HG03175 (cell line): ENCODE measurements around the gene DRD3.

Source experiments
- ATAC-seq: cut with Tn5 transposase; IDR thresholded peaks from one replicate; pipeline ENCODE4 v1.9.1; 2021; ENCODE audit warnings: mild to moderate bottlenecking, moderate library complexity; ENCODE audit not compliant: unreplicated experiment

DRD3 gene

DNA sequence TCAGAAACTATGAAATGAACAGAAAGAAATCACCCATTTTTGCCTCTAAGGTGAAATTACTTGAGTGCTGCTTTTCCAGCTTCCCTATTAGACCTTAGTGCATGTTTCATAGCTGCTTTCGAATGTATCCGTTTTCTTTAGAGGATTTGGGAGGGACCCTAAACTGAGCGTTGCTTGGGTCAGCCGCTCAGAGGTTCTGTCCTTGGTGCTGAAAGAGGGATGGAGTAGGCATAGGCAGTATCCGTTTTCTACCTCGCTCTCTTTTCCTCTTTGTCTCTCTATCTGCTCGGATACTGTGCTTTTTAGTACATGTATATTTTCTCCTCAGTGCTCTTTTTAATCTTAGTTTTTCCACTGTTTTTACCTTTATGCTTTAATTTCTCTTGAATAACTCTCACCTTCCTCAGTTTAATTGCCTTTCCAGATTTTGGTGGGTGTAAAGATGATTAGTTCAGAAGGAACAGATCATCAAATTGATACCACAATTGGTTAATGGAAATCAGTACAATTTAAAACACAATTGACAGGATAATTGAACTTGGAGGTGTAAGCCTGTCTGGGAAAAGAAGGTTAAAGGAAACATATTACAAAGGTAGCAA is at the start of gene DRD3:
DRD3 (minus strand) TSS at position 283 of the 599 bp plus-strand sequence. CDS start 7,060 bp downstream, outside the sequence.
- no peak for ATAC-seq

DNA sequence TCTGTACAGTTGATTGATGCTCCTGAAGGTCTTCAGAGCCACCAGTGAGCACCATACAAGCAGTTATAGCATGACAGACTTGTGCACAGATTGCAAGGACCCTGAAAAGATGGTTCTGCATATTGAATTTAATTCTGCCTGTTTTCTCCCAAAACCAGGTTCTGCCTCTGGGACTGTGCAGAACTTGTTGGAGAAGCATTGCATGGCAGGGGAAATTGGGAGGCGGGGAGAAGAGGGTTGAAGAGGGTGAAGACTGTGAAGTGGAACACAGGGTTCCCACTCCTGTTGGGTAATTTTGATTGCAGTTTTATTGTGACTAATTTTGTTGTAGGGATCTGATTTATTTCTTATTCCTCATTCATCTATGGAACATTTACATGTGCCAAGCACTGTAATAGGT is 48.2 kb upstream of the DRD3 start:
- ATAC-seq: no peak

DNA sequence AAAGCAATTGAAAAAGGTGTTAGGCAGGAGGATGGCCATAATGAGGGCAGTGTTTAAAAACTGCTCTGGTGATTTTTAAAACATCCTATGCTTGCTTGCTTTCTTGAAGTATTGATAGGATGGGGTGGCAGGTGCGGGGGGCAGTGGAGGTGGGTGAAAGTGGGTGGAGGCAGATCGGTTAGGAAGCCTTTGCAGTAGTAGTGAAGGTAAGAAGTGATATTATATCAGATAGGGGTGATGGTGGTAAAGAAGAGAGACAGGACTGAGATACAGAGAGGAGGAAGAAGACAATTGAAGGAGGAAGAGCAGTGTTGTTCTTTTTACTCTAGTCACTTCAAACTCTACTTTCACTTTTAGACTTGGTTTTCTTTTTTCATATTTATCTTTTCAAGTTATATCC is 47.5 kb upstream of the DRD3 start:
- no peak for ATAC-seq

DNA sequence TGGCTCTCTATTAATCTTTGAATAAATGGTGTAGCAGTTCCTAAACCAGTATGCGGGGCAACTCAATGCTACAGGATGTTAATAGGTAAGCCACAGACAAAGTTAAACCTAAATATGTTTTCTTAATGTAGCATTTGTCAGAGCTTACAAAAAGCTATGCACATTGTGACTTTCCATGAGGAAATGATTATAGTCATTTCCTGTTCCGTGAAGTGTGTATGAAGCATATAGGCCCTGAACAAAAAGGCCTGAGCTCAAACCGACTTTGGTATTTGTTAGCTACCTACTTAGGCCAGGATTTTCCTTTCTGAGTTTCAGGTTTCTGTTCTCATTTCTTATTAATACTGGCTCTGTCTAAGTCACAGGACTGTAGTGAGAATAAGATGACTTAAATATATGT is 44.3 kb upstream of the DRD3 start:
- ATAC-seq: peak; percentile 85

DNA sequence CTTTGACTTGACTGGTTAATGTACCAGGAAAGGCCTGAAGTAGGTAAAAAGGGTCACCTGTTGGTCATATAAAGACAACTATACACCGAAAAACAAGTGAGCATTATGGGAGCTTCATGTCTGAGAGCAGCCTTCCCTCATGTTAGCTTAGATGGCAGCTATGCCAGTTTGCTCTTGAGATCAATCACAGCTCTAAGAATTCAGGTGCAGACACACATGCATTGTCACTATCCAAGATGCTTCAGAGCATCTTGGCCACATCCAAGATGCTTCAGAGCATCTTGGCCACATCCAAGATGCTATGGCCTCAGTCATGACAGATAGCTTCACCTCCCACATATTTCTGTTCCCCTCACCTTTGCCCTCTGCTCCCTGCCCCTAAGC is 43.0 kb upstream of the DRD3 start:
- ATAC-seq: no peak

DNA sequence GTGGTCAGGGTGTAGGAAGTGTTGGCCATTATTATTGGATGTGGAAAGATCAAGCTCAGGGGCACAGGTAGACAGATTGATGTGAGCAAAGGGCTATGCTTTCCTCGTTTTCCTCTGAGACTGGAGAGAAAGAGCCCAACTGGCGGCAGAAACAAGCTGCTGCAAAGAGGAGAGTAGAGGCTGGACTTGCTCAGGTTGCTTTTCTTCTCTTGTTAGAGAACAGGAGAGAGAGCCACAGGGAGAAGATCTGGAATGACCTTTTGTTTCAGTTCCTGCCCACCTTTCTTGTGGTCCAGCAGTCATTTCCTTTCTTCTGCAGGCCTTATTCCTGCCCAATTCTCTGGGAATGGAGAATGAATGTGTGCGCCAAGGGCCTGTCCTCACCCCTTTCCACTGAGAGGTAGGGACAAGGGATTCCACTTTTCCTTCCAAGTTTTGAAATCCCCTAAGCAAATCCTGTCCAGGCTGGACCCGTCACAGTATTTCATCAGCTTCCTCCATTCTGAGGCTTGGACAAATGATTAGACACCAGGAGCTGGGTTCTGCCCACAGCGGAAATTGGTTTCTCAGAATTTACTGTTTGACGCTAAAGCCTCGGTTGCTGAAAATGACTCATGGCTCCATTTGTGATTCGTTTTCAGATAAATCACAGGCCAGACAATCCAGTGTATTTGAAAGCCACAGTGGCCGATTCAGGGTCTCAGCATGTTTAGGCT is 42.5 kb upstream of the DRD3 start:
- ATAC-seq: no peak

DNA sequence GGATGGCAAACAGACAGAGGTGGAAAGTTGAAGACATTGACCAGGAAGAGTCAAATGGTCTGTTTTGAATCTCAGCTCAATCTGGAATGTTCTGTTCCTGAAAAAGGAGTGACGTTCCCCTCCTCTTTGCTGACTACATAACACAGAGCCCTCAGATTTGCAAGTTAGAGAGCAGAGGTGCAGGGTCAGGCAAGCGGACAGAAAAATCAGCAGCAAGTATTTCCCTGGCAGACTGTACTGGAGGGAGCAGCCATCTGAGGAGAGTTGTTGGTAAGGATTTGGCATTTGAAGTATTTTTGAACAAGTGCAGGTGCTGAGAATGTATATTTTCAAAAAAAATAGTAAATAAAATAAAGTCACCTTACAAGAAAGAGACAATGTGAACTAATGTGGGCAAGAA is 40.9 kb upstream of the DRD3 start:
- ATAC-seq: no peak

DNA sequence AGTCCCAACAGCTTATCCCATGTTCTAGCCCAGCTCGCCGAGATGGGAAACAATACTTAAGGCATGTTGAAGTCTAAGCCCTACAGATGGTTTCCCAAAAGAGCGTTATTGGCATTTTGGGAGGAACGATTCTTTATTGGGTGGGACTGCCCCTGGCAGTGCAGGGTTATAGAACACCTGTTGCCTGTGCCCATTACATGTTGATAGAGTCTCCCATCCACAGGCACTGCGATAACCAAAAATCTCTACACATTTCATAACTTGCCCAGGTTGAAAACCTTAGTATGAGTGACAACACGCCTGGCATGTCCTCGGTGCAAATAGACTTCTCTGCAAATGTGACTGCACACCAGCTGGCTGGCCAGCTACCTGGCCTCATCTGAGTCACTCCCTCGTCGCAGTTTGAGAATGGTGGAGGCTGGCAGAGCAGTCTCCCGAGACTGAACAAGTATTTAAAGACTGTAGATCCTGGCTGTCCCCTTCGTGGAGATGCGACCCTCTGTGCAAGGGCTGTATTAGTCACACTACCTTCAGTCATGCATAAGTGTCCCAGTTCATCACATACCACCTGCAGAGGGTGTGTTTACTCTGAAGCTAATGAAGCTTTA is 39.8 kb upstream of the DRD3 start:
- ATAC-seq: no peak

DNA sequence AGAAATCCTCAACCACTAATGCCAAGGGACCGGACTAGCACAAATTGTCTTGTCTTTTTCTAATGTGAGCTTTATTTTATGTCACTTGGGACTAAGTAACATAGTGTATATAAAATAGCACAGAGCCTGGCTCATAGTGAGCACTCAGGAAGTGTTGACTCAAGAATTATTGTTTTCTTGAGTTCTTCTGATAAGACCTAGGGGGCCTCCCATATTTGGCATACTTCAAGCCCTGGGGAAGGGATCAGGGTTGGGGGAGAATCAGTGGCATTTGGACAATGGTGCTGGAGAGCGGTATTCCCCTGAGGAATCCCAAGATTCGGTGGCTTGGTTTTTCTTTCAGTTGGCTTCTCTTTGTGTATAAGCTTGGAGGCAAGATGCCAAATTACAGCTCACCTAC is 39.2 kb upstream of the DRD3 start:
- no peak for ATAC-seq

DNA sequence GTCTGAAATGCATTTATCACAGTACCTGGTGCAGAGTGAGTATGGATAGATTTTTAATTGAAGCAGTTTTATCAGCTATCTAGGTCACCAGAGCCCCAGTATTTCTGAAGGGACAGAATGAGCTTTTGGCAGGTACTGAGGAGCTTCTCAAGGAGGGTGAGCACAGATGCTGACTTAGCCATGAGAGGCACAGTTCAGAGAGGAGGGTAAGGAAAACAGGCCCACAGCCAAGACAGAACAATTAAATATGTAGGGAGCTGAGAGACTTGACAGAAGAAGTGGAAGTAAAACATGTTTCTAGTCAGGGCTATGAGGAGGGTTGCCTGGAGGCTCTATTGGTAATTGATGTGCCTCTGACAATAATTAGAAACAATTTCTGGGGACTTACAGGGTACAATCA is 38.4 kb upstream of the DRD3 start:
- no peak for ATAC-seq

DNA sequence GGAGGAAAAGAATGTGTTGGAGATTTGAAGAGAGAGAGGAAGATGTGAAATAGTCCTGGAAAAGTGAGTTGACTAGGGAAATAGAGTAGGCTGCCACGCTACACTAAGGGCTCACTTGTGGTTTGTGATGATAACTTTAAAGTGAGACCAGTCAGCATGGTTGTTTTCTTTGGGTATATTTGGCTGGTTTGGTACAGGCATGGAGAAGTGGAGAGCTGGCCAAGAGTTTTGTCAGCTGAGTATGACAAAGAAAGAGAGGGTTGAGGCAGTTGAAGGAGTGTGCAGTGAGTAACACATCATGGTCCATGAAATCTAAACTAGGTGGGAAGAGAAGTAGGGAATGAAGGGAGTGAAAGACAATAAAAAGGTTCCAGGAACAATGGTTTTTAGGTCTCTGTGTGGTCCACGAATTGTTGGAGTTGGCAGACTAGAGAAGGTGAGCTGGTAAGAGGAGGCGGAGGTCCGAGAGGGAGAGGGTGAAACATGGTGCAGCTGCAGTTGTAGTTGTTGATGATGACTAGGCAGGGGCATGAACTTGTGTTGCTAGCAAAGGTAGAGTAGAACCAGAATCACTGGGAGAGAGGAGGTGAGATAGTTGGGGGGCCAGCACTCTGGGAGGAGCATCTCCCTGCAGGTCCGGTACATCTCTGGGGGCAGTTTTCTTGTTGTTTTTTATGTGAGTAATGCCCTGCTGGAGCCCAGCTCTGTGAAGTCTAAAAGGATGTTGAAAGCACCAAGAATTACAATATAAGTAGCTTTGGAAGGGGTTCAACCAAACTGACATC is 37.5 kb upstream of the DRD3 start:
- no peak for ATAC-seq

DNA sequence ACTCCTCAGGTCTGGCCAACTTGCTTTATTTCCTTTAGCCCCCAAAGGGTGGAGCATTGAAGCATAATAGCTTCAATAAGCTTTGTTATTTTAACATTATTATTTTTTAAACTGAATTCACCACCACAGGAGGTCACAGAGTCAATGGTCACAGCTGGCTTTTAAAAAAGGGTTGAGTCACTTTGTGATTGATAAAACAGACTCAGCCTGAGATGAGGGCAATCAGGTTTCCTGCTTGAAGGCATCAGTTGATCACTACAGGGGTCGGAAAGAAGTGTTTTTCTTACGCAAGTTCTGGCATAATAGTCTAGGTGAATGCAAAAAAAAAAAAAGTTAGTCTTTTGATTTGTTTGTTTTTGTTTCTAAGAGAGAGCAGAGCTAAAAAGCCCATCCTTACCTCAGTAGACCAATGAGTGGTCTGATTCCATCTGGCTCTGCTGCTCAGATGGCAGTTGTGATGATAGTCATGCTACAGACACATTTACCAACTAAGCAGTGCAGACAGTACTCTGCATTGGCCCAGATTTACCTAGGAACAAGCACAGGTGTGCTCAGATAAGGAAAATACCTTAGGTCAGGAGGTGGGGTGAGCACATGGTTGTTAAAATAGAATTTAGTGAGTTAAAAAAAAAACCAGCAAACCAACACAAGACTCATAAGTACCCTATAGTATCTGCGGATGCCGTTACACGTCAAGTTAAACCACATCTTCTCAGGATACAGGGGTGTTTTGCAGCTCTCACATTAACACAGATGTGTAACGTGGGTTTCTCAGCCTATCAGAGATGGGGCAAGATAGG is 35.9 kb upstream of the DRD3 start:
- peak; percentile 29 for ATAC-seq

DNA sequence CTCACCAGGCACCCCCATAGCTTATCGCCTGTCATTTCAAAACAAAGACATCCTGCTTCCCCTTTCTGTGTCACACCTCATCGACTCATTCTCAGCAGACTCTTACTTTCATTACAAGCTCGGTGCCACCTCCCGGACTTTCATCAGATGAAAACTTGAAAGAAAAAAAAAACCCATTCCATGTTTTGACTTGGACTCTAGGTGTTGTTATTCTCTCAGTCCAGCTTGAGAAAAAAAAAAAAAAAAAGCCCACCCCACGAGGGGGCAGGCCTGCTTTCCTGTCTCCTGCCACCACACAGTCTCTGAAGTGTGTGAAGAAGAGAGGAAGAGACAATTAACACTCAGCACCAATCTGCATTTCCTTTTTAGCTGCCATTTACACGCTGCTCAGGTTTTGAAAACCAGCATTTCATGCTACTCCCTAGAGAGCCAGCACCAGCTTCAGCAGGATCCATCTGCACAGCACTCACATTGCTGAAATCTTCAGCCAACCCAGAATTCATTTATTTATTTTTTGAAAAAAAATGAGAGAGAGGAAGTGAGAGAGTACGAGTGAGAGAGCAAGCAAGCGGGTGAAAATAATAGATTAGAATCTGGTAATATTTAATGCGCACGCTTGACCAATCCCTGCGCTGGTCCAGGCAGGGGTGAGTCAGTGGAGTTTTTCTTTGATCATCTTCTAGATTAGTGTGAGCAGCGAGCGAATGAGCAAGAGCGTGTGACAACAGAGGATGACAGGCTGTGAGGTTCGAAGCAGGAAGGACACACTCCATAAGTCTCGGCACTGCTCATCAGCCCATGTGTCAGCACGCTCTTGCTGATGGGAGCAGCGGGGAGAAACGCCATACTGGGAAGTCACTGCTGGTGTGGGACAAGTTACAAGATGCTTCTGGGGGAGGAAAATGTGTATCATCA is 35.0 kb upstream of the DRD3 start:
- peak; percentile 83 for ATAC-seq

DNA sequence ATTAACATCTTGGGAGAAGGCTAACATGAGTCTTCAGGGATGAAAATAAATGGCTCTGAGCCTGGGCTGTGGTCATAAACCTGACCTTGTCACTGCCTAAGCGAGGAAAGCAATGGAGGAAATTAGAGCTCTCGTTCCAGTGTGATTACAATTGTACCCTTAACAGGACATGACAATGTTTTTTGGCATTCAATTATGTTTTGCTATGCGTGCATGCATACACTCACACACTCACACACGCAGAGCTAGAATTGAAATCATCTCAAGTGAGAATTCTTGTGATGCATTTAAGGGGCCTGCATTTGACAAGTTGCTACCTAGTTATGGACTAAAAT is 34.4 kb upstream of the DRD3 start:
- peak; percentile 10 for ATAC-seq

DNA sequence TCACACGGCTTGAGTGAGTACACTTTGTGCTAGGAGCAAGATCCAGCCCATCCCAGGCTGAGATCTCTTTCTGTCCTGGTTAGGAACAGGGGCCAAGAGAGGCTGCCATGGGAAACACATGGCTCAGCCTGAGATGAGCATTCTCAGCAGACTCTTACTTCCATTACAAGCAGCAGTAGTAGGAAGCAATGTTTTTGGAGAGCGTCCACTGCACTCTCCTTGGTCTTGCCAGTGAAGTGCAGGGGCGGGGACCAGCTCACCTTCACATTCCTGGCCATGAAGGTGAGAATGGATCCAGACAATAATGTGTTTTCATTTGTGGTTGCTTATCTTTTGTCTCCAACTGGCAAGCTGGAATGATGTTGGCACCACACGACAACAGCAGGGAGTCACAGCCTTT is 33.8 kb upstream of the DRD3 start:
- ATAC-seq: no peak

DNA sequence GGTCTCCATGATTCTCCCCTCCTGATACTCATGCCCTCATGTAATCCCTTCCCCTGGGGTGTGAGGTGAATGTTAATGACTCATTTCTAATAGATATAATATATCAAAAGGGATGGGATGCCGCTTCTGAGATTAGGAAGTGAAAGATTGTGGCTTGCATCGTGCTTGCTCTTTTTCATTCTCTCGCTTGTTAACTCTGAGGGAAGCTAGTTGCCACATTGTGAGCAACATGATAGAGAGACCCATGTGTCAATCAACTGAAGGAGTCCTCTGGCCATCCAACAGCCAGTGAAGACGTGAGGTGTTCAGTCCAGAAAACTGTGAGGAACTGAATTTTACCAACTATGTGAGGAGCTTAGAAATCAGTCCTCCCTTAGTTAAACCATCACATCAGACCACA is 28.9 kb upstream of the DRD3 start:
- peak; percentile 96 for ATAC-seq

DNA sequence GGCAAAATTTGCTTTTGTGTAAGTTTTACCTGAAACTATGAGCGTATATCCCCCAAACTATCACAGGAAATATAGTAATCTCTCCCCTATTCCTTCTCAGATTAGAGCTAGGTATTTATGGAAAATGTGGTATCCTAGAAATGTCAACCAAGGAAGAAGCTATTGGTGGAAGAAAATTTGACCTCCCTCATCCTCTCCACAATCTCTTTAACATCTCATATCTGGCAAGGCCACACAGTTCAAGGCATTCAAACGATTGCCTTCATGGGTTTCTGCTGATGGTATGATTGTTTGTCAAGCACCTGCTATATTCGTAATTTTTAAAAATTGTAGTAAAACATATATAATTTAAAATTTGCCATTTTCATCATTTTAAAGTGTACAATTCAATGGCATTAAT is 27.5 kb upstream of the DRD3 start:
- no peak for ATAC-seq

DNA sequence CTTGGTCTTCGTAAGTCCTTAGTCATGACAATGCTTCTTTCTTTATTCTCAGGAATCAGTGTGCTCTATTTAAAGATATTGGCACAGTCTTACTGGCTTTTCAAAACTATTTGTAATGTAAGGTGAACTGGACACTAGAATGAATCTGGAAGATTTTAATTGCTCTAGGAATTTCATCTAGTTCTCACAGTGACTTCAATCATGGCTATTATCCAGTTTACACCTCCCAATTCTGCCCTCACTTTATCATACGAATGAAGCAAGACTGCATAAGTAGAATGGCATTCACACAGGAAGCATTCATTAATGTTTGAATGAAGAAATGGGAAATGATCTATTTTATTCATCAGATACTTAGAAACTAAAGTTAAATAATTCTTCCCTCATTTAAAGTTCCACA is 26.7 kb upstream of the DRD3 start:
- ATAC-seq: no peak

DNA sequence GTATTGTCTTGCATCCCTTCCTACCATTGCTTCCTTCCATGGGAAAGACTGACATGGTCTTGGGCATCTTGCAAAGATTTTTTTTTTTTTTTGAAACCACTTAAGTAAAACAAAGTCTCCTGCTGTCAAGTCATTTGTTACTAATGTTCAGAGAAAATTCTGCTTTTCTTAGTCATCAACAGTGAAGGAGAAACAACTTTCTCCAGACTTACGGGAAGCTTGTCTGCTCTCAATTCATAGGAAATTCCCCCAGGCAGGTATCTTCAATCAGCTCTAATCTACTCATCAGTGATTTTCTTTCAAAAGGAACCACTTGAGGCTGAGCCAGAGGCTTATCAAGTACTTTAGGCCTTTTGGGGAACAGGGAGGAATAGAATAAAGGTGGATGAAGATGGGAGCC is 15.9 kb upstream of the DRD3 start:
- no peak for ATAC-seq

DNA sequence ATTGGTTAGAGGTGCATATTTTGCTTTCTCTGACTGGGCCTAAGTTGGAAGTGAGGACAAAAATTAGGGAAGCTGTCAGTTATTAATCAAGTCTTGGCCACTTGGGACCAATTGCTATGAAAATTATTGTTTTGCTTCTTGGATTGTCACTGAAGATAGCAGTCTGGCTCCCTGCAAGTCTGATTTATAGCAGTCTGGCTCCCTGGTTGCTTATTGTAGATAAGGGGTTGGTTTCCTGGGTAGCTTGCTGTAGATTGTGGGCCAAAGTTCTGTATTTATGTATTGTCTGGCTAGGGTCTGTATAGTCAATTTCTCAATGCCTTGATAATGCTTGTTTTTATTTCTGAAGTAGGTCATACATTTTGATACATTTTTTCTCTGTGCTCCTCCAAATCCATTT is 13.3 kb upstream of the DRD3 start:
- no peak for ATAC-seq
